Urothelium cell line (cell line): Measurements from ENCODE around the gene TLDC2.
"Not testable (repeated sequence)": the region's sequence is repeated elsewhere in the genome, so short reads cannot be mapped to it uniquely, and the experiment has no call there.

ENCODE experiments used
- DNase-seq: peaks from one replicate; pipeline ENCODE4 v3.0.0; 2011; ENCODE audit warnings: low spot score, mixed read lengths
- FAIRE-seq: peaks from 2 replicates; lab custom pipeline; 2011; peaks lifted over from hg19 to GRCh38; lab: Jason Lieb, UNC

The TLDC2 gene

GRCh38 chr20:36866681-36867495 lies 9.1 kb upstream of the TLDC2 start:
- DNase-seq (no peak), FAIRE-seq (no peak)

GRCh38 chr20:36871640-36872570 lies 4.0 kb upstream of the TLDC2 start:
- FAIRE-seq (no peak), DNase-seq (no peak)

DNA sequence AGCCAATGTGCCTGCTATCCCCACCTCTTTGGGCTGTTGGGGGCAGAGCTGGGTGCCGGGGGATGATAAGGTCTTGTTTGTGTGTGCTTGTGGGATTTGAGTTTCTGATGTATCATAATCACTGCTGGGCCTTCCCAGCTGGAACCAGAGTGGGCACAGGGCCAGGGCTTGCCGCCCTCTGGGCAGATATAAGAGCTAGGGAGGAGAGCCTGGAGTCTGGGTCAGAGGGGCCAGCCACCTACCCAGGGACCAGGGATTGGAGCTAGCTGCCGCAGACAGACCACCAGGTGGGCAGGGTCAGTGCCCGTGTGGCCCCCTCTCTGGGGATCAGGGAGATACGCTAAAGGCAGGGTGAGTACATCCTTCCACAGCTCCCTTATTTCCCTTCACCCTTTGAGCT lies 3.1 kb upstream of the TLDC2 start:
- no peak for DNase-seq
- FAIRE-seq, result no peak

DNA sequence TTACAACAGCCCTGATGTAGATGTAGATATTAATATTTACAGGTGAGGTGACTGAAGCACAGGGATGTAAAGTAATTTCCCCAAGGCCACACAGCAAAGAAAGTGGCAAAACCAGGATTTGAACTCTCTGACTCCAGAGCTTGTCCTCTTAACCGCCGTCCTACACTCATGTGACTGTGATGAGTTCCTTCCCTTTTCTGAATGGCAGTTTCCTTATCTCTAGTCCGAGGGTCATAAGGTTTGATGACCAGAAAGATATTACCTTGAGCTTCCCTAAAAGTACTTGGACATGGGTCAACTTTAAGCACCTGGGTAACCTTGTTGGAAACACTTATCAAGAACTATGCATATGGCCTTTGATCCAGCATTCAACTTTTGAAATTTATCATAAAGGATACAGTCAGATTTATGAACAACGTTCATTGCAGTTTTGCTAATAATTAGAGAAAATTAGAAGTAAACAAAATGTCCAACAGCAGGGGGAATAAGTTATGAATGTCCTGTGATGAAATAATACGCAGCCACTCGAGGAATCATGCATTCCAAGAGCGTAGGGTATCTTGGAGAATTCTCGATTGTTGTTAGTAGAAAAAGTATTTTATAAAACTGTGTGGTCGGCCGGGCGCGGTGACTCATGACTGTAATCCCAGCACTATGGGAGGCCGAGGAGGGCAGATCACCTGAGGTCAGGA lies 2.3 kb upstream of the TLDC2 start:
- FAIRE-seq (no peak), DNase-seq (no peak)

GRCh38 chr20:36875093-36875492 lies 845 bp upstream of the TLDC2 start:
- not testable (repeated sequence) for FAIRE-seq, DNase-seq

GRCh38 chr20:36876473-36876833 lies 515 bp downstream of the TLDC2 start:
- FAIRE-seq, result peak; percentile 70
- no peak for DNase-seq

DNA sequence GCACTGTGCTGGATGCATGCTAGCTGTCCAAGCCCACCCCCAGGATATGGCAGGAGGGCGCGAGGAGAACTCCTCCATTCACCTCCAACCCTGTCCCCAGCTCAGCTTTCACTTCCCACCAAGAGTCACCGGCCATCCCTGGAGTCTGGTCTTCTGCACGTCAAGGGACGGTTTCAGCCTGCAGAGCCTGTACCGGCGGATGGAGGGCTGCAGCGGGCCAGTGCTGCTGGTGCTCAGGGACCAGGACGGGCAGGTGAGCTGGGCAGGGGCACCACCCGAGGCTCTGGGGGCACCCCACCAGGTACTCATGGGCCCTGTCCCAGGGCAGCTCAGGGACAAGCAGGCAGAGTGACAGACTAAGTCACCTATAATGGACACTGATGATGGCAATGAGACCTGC lies 3.0 kb downstream of the TLDC2 start:
- FAIRE-seq (no peak), DNase-seq (no peak)

DNA sequence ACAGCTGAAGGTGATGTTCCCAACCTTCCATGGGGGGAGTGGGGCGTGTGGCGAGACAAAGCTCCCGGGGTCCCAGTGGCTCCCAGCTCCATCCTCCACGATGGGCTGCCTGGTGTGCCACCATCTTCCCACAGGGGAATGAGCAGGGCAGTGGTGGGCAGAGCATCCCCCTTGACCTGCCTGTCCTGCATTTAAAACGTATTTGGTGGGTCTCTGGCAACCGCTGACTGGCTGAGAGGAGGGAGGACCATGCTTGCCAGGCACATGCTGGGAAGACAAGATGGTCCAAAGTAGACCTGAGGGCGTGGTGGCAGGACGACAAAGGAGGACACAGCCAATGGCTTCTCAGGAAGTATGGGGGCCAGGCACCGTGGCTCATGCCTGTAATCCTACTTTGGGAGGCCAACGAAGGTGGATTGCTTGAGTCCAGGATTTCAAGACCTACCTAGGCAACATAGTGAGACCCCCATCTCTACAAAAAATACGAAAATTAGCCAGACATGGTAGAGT lies 4.9 kb downstream of the TLDC2 start:
- FAIRE-seq, result no peak
- no peak for DNase-seq

GRCh38 chr20:36881331-36881730 lies 5.4 kb downstream of the TLDC2 start:
- FAIRE-seq (no peak), DNase-seq (no peak)

DNA sequence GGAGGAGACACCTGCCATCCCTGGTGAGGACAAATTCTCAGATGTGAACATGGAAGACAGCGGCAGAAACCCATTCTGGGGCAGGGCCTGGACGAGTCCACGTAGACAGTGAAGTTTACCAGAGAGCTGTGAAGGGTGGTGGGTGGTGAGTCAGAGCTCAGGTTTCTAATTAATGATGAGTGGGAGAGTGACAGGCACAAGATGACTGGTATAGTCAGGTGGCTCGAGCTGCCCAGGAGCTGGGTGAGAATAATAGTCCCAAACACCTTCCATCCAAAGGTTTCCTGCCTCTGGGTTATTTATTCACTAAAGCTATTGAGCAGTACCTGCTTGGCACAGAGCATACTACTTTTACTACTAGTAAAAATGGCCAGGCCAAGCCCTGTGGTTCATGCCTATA lies 6.0 kb downstream of the TLDC2 start:
- DNase-seq, result no peak
- FAIRE-seq, result no peak

DNA sequence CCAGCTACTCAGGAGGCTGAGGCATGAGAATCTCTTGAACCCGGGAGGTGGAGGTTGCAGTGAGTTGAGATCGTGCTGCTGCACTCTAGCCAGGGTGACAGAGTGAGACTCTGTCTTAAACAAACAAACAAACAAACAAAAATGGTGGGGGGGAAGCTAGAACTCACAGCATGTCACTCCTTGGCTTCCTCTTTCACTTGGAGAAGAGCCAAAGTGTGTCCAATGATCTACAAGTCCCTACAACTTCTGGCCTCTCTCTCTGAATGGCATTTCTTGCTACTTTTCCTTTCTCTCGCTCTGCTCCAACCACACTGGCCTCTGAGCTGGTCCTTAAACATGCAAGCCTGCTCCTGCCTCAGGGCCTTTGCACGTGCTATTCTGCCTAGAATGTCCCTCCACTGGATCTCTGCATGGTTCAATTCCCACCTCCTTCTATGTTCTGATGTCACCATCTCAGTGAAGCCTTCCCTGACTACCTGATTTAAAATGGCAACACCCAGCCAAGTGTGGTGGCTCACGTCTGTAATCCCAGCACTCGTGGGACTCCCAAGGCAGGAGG lies 8.1 kb downstream of the TLDC2 start:
- DNase-seq (no peak), FAIRE-seq (no peak)

DNA sequence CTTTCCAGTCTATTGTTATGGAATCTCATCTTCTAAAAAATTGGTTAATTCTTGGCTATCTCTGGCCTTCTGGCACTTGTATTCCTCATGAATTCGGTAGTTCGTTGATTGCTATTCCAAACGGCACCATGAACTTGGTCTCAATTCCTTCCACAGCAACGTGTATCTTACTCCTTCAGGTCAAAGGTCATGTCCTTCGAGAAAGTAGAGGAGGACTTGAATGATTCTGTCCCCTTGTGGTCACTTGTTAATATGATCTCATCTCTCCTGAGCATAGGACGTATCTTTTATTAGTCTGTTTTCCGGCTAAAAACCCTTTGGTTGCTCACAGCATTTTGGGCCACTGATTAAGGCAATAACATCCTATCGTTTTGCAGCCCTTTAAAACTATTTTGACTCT lies 9.4 kb downstream of the TLDC2 start:
- no peak for FAIRE-seq
- DNase-seq, result no peak

DNA sequence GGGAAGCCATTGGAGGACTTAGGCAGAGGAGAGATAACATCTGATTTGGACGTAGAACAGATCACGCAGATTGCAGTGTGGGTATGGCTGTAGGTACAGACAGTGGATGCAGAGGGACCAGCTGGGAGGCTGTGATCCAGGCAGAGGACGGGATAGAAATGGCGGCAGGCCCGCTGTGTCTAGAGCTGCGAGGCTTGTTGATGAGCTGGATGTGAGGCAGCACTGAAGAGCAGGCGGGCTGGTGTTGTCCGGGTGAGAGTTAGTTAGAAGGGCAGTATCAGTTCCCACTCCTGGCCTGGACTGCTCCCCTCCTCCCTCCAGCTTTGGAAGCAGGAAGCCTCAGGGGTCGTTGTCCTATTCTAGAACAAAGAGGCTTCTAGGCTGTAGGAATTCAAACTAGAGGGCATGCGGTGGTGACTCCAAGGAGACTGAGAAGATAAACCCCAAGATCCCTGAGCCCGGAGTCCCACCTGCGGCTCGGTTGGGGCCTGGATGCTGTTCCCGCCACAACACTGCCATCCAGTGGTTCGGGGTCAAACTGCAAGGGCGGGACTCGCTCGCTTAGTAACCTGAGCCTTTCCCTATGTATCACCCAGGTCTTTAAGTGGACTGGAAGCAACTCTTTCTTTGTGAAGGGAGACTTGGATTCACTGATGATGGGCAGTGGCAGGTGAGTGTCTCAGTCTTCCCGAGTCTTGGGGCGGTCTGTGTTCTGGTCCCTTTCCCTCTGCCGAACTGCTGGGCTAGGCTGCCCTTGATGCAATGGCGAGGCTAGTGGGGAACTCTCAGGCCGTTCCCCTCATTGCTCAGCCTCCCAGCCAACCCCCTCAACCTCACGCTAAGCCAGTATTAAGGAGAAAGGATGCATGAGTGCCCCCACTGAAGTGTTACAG lies 11.2 kb downstream of the TLDC2 start:
- DNase-seq (peak; percentile 94), FAIRE-seq (peak; percentile 9)

- DNase-seq (no peak), FAIRE-seq (no peak)
These were observed 11.8 kb downstream of the TLDC2 start for GRCh38 chr20:36887752-36888090.

DNA sequence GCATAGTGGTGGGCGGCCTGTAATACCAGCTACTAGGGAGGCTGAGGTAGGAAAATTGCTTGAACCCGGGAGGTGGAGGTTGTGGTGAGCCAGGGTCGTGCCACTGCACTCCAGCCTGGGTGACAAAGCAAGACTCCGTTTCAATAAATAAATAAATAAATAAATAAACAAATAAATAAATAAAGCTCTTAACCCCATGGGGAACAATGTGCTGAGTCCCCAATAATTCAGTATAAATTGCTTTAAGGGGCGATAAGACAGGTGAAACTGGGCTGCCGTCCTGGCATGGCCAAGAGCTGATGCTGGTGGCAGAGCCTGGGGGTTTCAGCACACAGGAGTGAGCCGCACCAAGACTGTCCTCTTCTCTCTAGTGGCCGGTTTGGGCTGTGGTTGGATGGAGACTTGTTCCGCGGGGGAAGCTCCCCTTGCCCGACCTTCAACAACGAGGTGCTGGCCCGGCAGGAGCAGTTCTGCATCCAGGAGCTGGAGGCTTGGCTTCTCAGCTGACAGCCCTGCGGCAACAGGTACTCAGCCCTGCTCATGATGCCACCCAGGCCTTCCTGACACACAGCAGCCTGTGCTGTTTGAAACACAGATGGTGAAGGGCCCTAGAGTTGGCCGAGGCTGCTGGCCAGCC lies 13.1 kb downstream of the TLDC2 start:
- FAIRE-seq (no peak), DNase-seq (no peak)

- DNase-seq, result no peak
- no peak for FAIRE-seq
These were observed 14.6 kb downstream of the TLDC2 start for GRCh38 chr20:36890586-36890985.

DNA sequence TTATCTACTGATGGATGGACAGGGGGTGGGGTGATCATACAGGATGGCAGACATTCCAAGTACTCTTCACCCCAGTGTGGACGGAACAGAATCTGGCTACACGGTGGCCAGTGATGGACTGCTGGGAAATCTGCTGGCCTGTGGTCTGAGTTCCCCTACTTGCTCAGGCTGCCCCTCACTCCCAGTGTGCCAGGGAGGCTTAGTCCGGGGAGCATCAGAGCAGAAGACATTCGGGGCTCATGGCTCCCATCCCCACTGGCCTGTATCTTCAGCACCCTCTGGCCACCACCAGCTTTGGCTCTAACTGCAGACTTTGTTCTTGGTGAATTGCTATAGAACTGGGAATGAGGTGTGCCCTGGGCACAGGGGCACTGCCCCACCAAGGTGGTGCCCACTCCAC lies 15.3 kb downstream of the TLDC2 start:
- no peak for DNase-seq
- no peak for FAIRE-seq

- DNase-seq (no peak), FAIRE-seq (no peak)
These were observed 17.9 kb downstream of the TLDC2 start for GRCh38 chr20:36893801-36894200.

DNA sequence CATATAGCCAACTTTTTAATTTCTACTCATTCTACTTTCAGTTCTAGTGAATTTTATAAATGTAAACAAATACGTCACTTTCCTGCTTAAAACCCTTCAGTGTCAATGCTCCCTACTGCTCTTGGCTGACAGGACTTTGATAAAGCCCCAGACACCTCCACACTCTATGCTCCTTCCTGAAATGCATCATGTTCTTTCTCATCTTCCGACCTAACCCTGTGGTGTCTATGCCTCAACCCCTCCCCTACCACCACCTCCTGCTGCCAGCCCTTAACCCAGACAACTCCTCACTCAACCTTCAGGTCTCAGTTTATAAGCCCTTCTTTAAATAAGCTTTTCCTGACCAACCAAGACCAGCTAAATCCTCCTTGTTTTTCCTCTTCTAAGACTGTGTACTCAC lies 19.1 kb downstream of the TLDC2 start:
- DNase-seq, result no peak
- FAIRE-seq, result no peak

DNA sequence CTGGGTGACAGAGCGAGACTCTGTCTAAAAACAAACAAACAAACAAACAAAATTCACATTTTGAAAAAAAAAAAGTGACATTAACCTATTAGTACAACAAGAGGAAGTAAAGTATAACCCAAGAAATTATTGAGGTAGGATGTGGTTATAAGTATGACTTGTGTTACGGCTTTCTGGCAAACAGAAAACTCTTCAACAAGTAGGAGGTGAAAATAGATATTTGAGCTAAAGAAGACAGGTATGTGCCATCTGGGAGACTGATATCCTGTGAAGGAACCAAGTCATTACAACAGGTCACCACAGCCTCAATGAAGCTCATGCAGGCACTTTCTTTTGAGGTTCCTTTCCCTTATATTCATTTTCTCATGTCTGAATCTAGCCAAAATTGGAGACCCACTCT lies 28.8 kb downstream of the TLDC2 start:
- FAIRE-seq (no peak), DNase-seq (no peak)
